ENCODE measurements around the gene AATF. TPM values are rescaled to one million over a fixed set of nuclear protein-coding genes. Genes with fewer than 3 reads are reported as not detected.

The AATF gene
- total RNA-seq, 1 donor from 2014 or later, result 54.0 TPM

- FAIRE-seq (no peak), DNase-seq (ENCODE audit: low read depth) (no peak)
- Histone ChIP-seq H3K36me3 (ENCODE audit: control insufficient read depth, insufficient read depth, low read length) (peaks cover 2% of the 10 kb centered on the region), H3K27me3 (ENCODE audit: control insufficient read depth, insufficient read depth, low read length) (peaks cover 49% of the 10 kb centered on the region), H3K4me3 (ENCODE audit: low read depth, low read length) (no peak overlapping the region)
- TF ChIP-seq CTCF (IDR thresholded peaks at IDR 0.05; ENCODE audit: insufficient read depth, low read length, severe bottlenecking), result no peak
These were observed 2.6 kb upstream of the AATF start for GRCh38 chr17:36945959-36946725.

GRCh38 chr17:36946726-36947091 lies 2.0 kb upstream of the AATF start:
- no peak overlapping the region for H3K4me3 ChIP-seq (ENCODE audit: low read depth, low read length)
- H3K36me3 ChIP-seq (ENCODE audit: control insufficient read depth, insufficient read depth, low read length), result peaks cover 2% of the 10 kb centered on the region
- no peak for TF ChIP-seq CTCF (IDR thresholded peaks at IDR 0.05; ENCODE audit: insufficient read depth, low read length, severe bottlenecking)
- FAIRE-seq, result no peak
- H3K27me3 ChIP-seq (ENCODE audit: control insufficient read depth, insufficient read depth, low read length), result peaks cover 44% of the 10 kb centered on the region
- no peak for DNase-seq (ENCODE audit: low read depth)

- peaks cover 32% of the 10 kb centered on the region for H3K27me3 ChIP-seq (ENCODE audit: control insufficient read depth, insufficient read depth, low read length)
- peaks cover 5% of the 10 kb centered on the region for H3K36me3 ChIP-seq (ENCODE audit: control insufficient read depth, insufficient read depth, low read length)
- FAIRE-seq (no peak), DNase-seq (ENCODE audit: low read depth) (no peak)
- no peak for TF ChIP-seq CTCF (IDR thresholded peaks at IDR 0.05; ENCODE audit: insufficient read depth, low read length, severe bottlenecking)
- H3K4me3 ChIP-seq (ENCODE audit: low read depth, low read length), result peak overlapping the region; percentile 93
These were observed 635 bp upstream of the AATF start for GRCh38 chr17:36947922-36948716.

- TF ChIP-seq CTCF (IDR thresholded peaks at IDR 0.05; ENCODE audit: insufficient read depth, low read length, severe bottlenecking), result no peak
- FAIRE-seq (no peak), DNase-seq (ENCODE audit: low read depth) (peak; percentile 37)
- H3K4me3 ChIP-seq (ENCODE audit: low read depth, low read length), result peak overlapping the region; percentile 93
- H3K36me3 ChIP-seq (ENCODE audit: control insufficient read depth, insufficient read depth, low read length), result peaks cover 7% of the 10 kb centered on the region
- H3K27me3 ChIP-seq (ENCODE audit: control insufficient read depth, insufficient read depth, low read length), result peaks cover 25% of the 10 kb centered on the region
These were observed 740 bp downstream of the AATF start for GRCh38 chr17:36949461-36949927.

- TF ChIP-seq CTCF (IDR thresholded peaks at IDR 0.05; ENCODE audit: insufficient read depth, low read length, severe bottlenecking), result no peak
- Histone ChIP-seq H3K27me3 (ENCODE audit: control insufficient read depth, insufficient read depth, low read length) (peaks cover 21% of the 10 kb centered on the region), H3K4me3 (ENCODE audit: low read depth, low read length) (peak overlapping the region; percentile 93), H3K36me3 (ENCODE audit: control insufficient read depth, insufficient read depth, low read length) (peaks cover 7% of the 10 kb centered on the region)
- FAIRE-seq (no peak), DNase-seq (ENCODE audit: low read depth) (no peak)
These were observed 1.3 kb downstream of the AATF start for GRCh38 chr17:36950027-36950426.

Data from bronchial epithelial cell (primary cell).